IMR-90 (cell line): ENCODE measurements around the gene NF1. TPM values are rescaled to one million over a fixed set of nuclear protein-coding genes. Genes with fewer than 3 reads are reported as not detected.

ENCODE experiments used
- ATAC-seq: fragments of 200-7000 bp; cut with Tn5 transposase; 2 replicates; pipeline ENCODE4 v1.9.1; 2020; ENCODE audit warnings: low read depth, mild to moderate bottlenecking, moderate library complexity
- BruUV-seq: library from RNA; stranded (reverse); fragments of 400-500 nt; replicated peaks from 2 replicates; lab custom pipeline; 2021; lab: Mats Ljungman, UMichigan
- CTCF ChIA-PET: fragments of 300-600 bp; formaldehyde crosslinking; extraction: SDS; loops from one replicate; lab custom pipeline; 2021; ENCODE audit warnings: antibody characterized with exemption; lab: Yijun Ruan, JAX
- POLR2A ChIA-PET: fragments of 300-600 bp; sonication (Branson Sonifier 250); formaldehyde crosslinking; loops from one replicate; lab custom pipeline; 2022; ENCODE audit warnings: antibody characterized with exemption; ENCODE audit not compliant: unreplicated experiment; lab: Charles Lee
- DNase-seq: peaks from one replicate; pipeline ENCODE4 v3.0.0; 2013
- H2AFZ ChIP-seq: replicated peaks from 2 replicates; pipeline ENCODE3; 2013; ENCODE audit warnings: low read length, mild to moderate bottlenecking; ENCODE audit not compliant: poor library complexity
- H2AK5ac ChIP-seq: 2 replicates; pipeline ENCODE4 v1.6.1; 2013; ENCODE audit warnings: low read depth, low read length, inconsistent platforms
- H2AK9ac ChIP-seq: replicated peaks from 2 replicates; pipeline ENCODE3; 2013; ENCODE audit warnings: mild to moderate bottlenecking, low read depth, low read length, moderate library complexity; ENCODE audit not compliant: poor library complexity
- H2BK120ac ChIP-seq: 2 replicates; pipeline ENCODE4 v1.6.1; 2013; ENCODE audit warnings: low read depth, low read length, inconsistent platforms
- H2BK15ac ChIP-seq: 3 replicates; pipeline ENCODE4 v1.6.1; 2013; ENCODE audit warnings: low read depth, low read length, inconsistent platforms
- H2BK20ac ChIP-seq: 2 replicates; pipeline ENCODE4 v1.6.1; 2013; ENCODE audit warnings: low read depth, mild to moderate bottlenecking, inconsistent platforms, low read length, moderate library complexity
- H2BK5ac ChIP-seq: 2 replicates; pipeline ENCODE4 v1.6.1; 2013; ENCODE audit warnings: mild to moderate bottlenecking, low read depth, low read length, inconsistent platforms; ENCODE audit not compliant: poor library complexity, severe bottlenecking
- H3K14ac ChIP-seq: replicated peaks from 2 replicates; pipeline ENCODE4 v1.6.1; 2013; ENCODE audit warnings: low read depth, low read length, inconsistent platforms
- H3K18ac ChIP-seq: 2 replicates; pipeline ENCODE4 v1.6.1; 2013; ENCODE audit warnings: low read depth, low read length, control low read depth
- H3K23ac ChIP-seq: 2 replicates; pipeline ENCODE4 v1.6.1; 2013; ENCODE audit warnings: low read depth, low read length, inconsistent platforms
- H3K27ac ChIP-seq: 2 replicates; pipeline ENCODE4 v1.5.1; 2013; ENCODE audit warnings: mild to moderate bottlenecking, control low read depth, low read length; ENCODE audit not compliant: insufficient read depth
- H3K27me3 ChIP-seq: 2 replicates; pipeline ENCODE4 v1.6.1; 2013; ENCODE audit warnings: low read length; ENCODE audit not compliant: control insufficient read depth, insufficient read depth
- H3K36me3 ChIP-seq: 2 replicates; pipeline ENCODE4 v1.6.1; 2013; ENCODE audit warnings: low read length, mixed read lengths; ENCODE audit not compliant: control insufficient read depth, insufficient read depth
- H3K4ac ChIP-seq: 2 replicates; pipeline ENCODE4 v1.6.1; 2013; ENCODE audit warnings: low read depth, low read length, inconsistent platforms
- H3K4me1 ChIP-seq: 2 replicates; pipeline ENCODE4 v1.6.1; 2013; ENCODE audit warnings: low read length, mixed read lengths; ENCODE audit not compliant: control insufficient read depth, insufficient read depth
- H3K4me2 ChIP-seq: 2 replicates; pipeline ENCODE4 v1.6.1; 2013; ENCODE audit warnings: low read depth, mild to moderate bottlenecking, control low read depth, low read length, moderate library complexity
- H3K4me3 ChIP-seq: 2 replicates; pipeline ENCODE4 v1.5.1; 2013; ENCODE audit warnings: low read depth, mild to moderate bottlenecking, control low read depth, low read length, moderate library complexity; ENCODE audit not compliant: insufficient read depth
- H3K56ac ChIP-seq: 2 replicates; pipeline ENCODE4 v1.6.1; 2013; ENCODE audit warnings: low read length, inconsistent platforms; ENCODE audit not compliant: insufficient read depth; ENCODE audit errors: extremely low read depth
- H3K79me1 ChIP-seq, 2 experiments: 2 replicates each; pipeline ENCODE4 v1.6.1; 2013; ENCODE audit warnings: low read length in 2 of 2, inconsistent platforms in 1 of 2, low read depth in 1 of 2
- H3K9ac ChIP-seq: 2 replicates; pipeline ENCODE4 v1.6.1; 2013; ENCODE audit warnings: low read depth, low read length, control low read depth
- H3K9me1 ChIP-seq: 2 replicates; pipeline ENCODE4 v1.6.1; 2013; ENCODE audit warnings: low read length, inconsistent platforms; ENCODE audit not compliant: insufficient read depth
- H3K9me3 ChIP-seq: 2 replicates; pipeline ENCODE4 v1.6.1; 2013; ENCODE audit warnings: low read length; ENCODE audit not compliant: control insufficient read depth, insufficient read depth
- H4K20me1 ChIP-seq: 2 replicates; pipeline ENCODE4 v1.6.1; 2013; ENCODE audit warnings: low read length, inconsistent platforms; ENCODE audit not compliant: insufficient read depth
- H4K5ac ChIP-seq: 2 replicates; pipeline ENCODE4 v1.6.1; 2013; ENCODE audit warnings: mild to moderate bottlenecking, low read depth, low read length, control low read depth
- H4K8ac ChIP-seq, 2 experiments: 2 replicates each; pipeline ENCODE4 v1.6.1; 2013; ENCODE audit warnings: low read depth in 2 of 2, low read length in 2 of 2, control low read depth in 1 of 2, inconsistent platforms in 1 of 2
- H4K91ac ChIP-seq: 2 replicates; pipeline ENCODE4 v1.6.1; 2013; ENCODE audit warnings: low read depth, low read length, inconsistent platforms; ENCODE audit not compliant: insufficient read depth
- BHLHE40 ChIP-seq: fragments of 150-350 bp; IDR thresholded peaks from 2 replicates; pipeline ENCODE4 v1.6.1; 2016; ENCODE audit warnings: mild to moderate bottlenecking, low read depth, low read length
- CEBPB ChIP-seq: IDR thresholded peaks from 2 replicates; pipeline ENCODE4 v1.6.1; 2012; ENCODE audit warnings: low read depth, low read length, improper control_type of control experiment
- FOS ChIP-seq: fragments of 150-350 bp; IDR thresholded peaks from 2 replicates; pipeline ENCODE4 v1.6.1; 2016; ENCODE audit warnings: low read depth, low read length
- MAFK ChIP-seq: IDR thresholded peaks from 2 replicates; pipeline ENCODE4 v1.6.1; 2012; ENCODE audit warnings: low read depth, low read length, improper control_type of control experiment
- MAZ ChIP-seq: IDR thresholded peaks from 2 replicates; pipeline ENCODE4 v1.6.1; 2012; ENCODE audit warnings: low read depth, mild to moderate bottlenecking, low read length, improper control_type of control experiment, moderate library complexity, borderline replicate concordance
- NFE2L2 ChIP-seq: fragments of 150-350 bp; IDR thresholded peaks from 2 replicates; pipeline ENCODE4 v1.6.1; 2016; ENCODE audit warnings: low read depth, mild to moderate bottlenecking, low read length
- POLR2A ChIP-seq: IDR thresholded peaks from 2 replicates; pipeline ENCODE4 v1.6.1; 2012; ENCODE audit warnings: mild to moderate bottlenecking, low read depth, low read length
- RAD21 ChIP-seq: IDR thresholded peaks from 2 replicates; pipeline ENCODE4 v1.6.1; 2012; ENCODE audit warnings: low read length, improper control_type of control experiment
- RCOR1 ChIP-seq: IDR thresholded peaks from 2 replicates; pipeline ENCODE4 v1.6.1; 2012; ENCODE audit warnings: mild to moderate bottlenecking, low read length, improper control_type of control experiment; ENCODE audit not compliant: insufficient replicate concordance
- RFX5 ChIP-seq: IDR thresholded peaks from 2 replicates; pipeline ENCODE4 v1.8.0; 2012; ENCODE audit warnings: low read depth, mild to moderate bottlenecking, low read length, moderate library complexity
- SMC3 ChIP-seq: fragments of 150-350 bp; IDR thresholded peaks from 2 replicates; pipeline ENCODE4 v1.6.1; 2016; ENCODE audit warnings: low read depth, mild to moderate bottlenecking, antibody characterized with exemption, low read length, moderate library complexity
- WGBS, 2 experiments: methylation state at CpG; one replicate each; pipeline versions ENCODE4 v1.1.5 to v1.1.7; 2013; ENCODE audit warnings: missing lambda C conversion rate in 2 of 2; ENCODE audit not compliant: insufficient read length in 1 of 2; ENCODE audit errors: extremely low coverage in 2 of 2; 5-methylcytosine and 5-hydroxymethylcytosine counted together
- dilution Hi-C: fragments of 300-500 bp; cut with HindIII; formaldehyde crosslinking; loops from one replicate; pipeline ENCODE4 v1.14.3; 2018; ENCODE audit warnings: low sequenced_read_pairs; ENCODE audit not compliant: unreplicated experiment
- in situ Hi-C: fragments of 300-500 bp; cut with MboI; formaldehyde crosslinking; loops from 3 replicates; pipeline ENCODE4 v1.14.3; 2019; ENCODE audit warnings: low sequenced_read_pairs, inconsistent platforms, mixed read lengths
- intact Hi-C: fragments of 100-400 bp; cut with micrococcal nuclease; formaldehyde crosslinking; loops from 2 replicates; pipeline ENCODE4 v1.10.0; 2022
- polyA plus RNA-seq, 3 experiments: library from polyadenylated mRNA; depleted of rRNA; stranded (reverse); fragments of >200 nt; gene quantifications; 2 replicates each; pipeline ENCODE4 v1.2.3, GENCODE V29; 2012; ENCODE audit warnings: low replicate concordance in 1 of 3
- total RNA-seq: library from RNA; depleted of rRNA; stranded (reverse); fragments of >200 nt; gene quantifications from 2 replicates; pipeline ENCODE4 v1.2.3, GENCODE V29; 2012
- TF ChIP-seq, protein P1 (sequence below): conservative IDR thresholded peaks from 2 replicates; pipeline ENCODE4 v1.5.1; 2012; ENCODE audit warnings: mild to moderate bottlenecking, low read depth, low read length, improper control_type of control experiment
- TF ChIP-seq, protein P2 (sequence below): fragments of 150-350 bp; IDR thresholded peaks from 2 replicates; pipeline ENCODE4 v1.6.1; 2017; ENCODE audit warnings: mild to moderate bottlenecking, antibody characterized with exemption, low read length, low read depth

Gene NF1
- total and polyA plus RNA-seq, 2 of the 4 experiments (the other 2 are of a cell fraction), result 17.9 to 48.6 TPM

DNA sequence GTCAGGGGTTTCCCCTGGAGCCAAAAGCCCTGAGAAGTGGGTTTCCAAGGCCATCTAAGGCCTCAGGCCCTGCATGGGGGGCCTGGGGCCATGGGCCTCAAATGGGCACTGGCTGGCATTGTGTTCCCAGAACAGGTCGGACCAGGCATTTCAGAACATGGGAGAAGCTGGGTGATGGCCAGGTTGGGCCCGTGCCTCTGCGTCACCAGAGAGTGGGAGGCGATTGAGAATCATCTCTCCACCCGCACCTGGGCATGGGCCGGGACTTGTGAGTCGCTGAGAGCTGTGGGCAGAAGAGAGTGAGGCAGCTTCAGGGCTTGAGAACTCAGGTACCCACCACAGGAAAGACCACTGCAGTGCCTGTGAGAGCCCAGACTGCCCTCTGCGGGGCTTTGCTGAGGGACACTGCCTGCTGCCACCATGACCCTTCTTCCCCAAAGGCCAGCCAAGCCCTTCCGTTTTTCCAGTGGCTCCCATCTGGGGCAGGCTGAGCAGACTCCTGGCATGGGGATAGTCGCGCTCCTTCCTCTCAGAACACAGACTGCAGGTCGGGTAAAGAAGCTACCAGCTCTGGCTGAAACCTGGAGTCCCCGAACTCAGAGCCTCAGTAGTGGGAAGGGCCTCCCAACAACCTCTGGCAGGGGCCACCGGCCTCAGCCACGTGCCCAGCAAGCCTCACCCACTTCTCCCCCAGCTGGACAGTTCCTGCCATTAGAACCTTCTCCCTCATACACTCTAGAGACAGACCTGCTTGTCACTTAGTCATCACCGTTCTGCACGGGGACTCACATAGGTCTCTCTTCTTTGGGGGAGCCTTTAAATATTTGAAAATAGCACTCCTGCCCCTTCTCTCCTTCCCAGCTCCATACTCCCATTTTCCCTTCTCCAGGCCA is 298.3 kb downstream of the NF1 start:
- no peak overlapping the region for H2BK15ac ChIP-seq
- no peak overlapping the region for H3K18ac ChIP-seq
- no peaks in the 10 kb centered on the region for H3K79me1 ChIP-seq
- DNase-seq (no peak), ATAC-seq (no peak)
- in situ Hi-C loops, result no loop called here
- H3K4me3 ChIP-seq, result no peak overlapping the region
- H3K56ac ChIP-seq, result no peak overlapping the region
- no peak overlapping the region for H3K4me2 ChIP-seq
- H3K14ac ChIP-seq, result no peak overlapping the region
- H2AK5ac ChIP-seq, result no peak overlapping the region
- H4K91ac ChIP-seq, result no peak overlapping the region
- no peak overlapping the region for H3K27ac ChIP-seq
- no peak overlapping the region for H3K23ac ChIP-seq
- CTCF ChIA-PET, result no interaction called here
- no peak overlapping the region for H2BK5ac ChIP-seq
- TF ChIP-seq POLR2A (no peak), CEBPB (no peak), MAFK (no peak), RAD21 (no peak), RCOR1 (no peak), NFE2L2 (no peak), BHLHE40 (no peak), MAZ (no peak), FOS (no peak), SMC3 (no peak), RFX5 (no peak)
- TF ChIP-seq, protein P1, sequence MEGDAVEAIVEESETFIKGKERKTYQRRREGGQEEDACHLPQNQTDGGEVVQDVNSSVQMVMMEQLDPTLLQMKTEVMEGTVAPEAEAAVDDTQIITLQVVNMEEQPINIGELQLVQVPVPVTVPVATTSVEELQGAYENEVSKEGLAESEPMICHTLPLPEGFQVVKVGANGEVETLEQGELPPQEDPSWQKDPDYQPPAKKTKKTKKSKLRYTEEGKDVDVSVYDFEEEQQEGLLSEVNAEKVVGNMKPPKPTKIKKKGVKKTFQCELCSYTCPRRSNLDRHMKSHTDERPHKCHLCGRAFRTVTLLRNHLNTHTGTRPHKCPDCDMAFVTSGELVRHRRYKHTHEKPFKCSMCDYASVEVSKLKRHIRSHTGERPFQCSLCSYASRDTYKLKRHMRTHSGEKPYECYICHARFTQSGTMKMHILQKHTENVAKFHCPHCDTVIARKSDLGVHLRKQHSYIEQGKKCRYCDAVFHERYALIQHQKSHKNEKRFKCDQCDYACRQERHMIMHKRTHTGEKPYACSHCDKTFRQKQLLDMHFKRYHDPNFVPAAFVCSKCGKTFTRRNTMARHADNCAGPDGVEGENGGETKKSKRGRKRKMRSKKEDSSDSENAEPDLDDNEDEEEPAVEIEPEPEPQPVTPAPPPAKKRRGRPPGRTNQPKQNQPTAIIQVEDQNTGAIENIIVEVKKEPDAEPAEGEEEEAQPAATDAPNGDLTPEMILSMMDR, result no peak
- TF ChIP-seq, protein P2, sequence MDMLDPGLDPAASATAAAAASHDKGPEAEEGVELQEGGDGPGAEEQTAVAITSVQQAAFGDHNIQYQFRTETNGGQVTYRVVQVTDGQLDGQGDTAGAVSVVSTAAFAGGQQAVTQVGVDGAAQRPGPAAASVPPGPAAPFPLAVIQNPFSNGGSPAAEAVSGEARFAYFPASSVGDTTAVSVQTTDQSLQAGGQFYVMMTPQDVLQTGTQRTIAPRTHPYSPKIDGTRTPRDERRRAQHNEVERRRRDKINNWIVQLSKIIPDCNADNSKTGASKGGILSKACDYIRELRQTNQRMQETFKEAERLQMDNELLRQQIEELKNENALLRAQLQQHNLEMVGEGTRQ, result no peak
- no peak overlapping the region for H3K4ac ChIP-seq
- no peak overlapping the region for H4K8ac ChIP-seq
- no peaks in the 10 kb centered on the region for H3K9me3 ChIP-seq
- H2AFZ ChIP-seq, result no peak overlapping the region
- H4K5ac ChIP-seq, result no peak overlapping the region
- H2AK9ac ChIP-seq, result no peak overlapping the region
- peaks cover 49% of the 10 kb centered on the region for H3K27me3 ChIP-seq
- peaks cover 2% of the 10 kb centered on the region; the same call in 1 of the 2 replicates for H3K4me1 ChIP-seq
- dilution Hi-C loops, result no loop called here
- H3K36me3 ChIP-seq, result no peaks in the 10 kb centered on the region
- no peaks in the 10 kb centered on the region for H3K9me1 ChIP-seq
- H2BK20ac ChIP-seq, result no peak overlapping the region
- H4K20me1 ChIP-seq, result no peaks in the 10 kb centered on the region; the same call in none of the 2 replicates
- POLR2A ChIA-PET, result no interaction called here
- H3K9ac ChIP-seq, result no peak overlapping the region
- 96% methylated on average over 4 of the region's 17 CpGs; no CpG with 5 or more reads in 1 of the 2 experiments for WGBS, 2 experiments
- intact Hi-C loops, result no loop called here
- H2BK120ac ChIP-seq, result no peak overlapping the region
- BruUV-seq, result no TSS peak
